ENCODE results near the gene RGS7BP. TPM values are rescaled to one million over a fixed set of nuclear protein-coding genes. Genes with fewer than 3 reads are reported as not detected.

The RGS7BP gene
- total and polyA plus RNA-seq, 4 donors = 0.92 to 27.3 (median 5.2) TPM

- H3K4me3 ChIP-seq (ENCODE audit: low read length in 2 of 2) = no peak overlapping the region
- no peaks in the 10 kb centered on the region for H3K27me3 ChIP-seq (ENCODE audit: control insufficient read depth in 1 of 2, insufficient read depth in 2 of 2, low read length in 1 of 2)
- H3K9me3 ChIP-seq (ENCODE audit: control insufficient read depth, low read length) = no peaks in the 10 kb centered on the region
- WGBS, 2 donors = 64 to 78% methylated on average over 2 of the region's 2 CpGs
- intact Hi-C loops (cut with DNase I) = no loop called here
- no peaks in the 10 kb centered on the region for H3K36me3 ChIP-seq (ENCODE audit: control insufficient read depth in 1 of 2, insufficient read depth in 2 of 2, low read length in 1 of 2)
- ATAC-seq (ENCODE audit: low FRiP score) = no peak
- no peak for DNase-seq
- H3K4me1 ChIP-seq (ENCODE audit: control insufficient read depth in 1 of 2, insufficient read depth in 2 of 2, low read length in 2 of 2) = no peaks in the 10 kb centered on the region
- no peak overlapping the region for H3K27ac ChIP-seq (ENCODE audit: low read depth in 1 of 2, low read length in 2 of 2)
Observed at GRCh38 chr5:64649512-64649911, 143.7 kb downstream of the RGS7BP start.

DNA sequence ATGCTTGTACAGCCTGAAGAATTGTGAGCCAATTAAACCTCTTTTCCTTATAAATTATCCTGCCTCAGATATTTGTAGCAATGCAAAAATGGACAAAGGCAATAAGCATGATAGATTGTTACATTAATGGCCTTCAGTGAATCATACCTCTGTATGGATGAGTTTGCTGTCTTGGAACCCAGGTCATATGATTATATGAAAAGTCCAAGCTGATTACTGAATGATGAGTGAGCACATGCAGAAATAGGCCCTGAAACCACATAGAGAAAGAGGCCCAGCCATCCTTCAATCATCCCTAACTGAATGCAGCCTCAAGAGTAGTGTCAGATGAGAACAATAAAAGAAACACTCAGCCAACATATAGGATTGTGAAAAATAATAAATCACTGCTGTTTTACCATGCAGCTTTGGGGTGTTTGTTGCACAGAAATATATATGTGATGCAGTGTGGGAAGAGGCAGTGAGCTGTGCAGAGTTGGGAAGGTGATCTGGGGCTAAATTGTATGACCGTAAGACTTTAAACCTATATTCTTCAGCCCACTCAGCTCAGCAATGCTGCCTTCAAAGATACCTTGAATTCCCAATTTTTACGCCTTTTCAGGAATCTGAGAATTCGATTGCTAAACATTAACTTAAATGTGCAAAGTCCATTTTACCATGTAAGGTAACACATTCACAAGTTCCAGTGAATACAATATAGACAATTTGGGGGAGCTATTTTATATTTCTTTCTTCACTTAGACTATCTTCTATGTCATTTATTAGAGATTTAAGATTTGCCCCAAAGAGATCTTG, 148.1 kb downstream of the RGS7BP start:
- Histone ChIP-seq H3K27me3 (ENCODE audit: control insufficient read depth in 1 of 2, insufficient read depth in 2 of 2, low read length in 1 of 2) (no peaks in the 10 kb centered on the region), H3K4me1 (ENCODE audit: control insufficient read depth in 1 of 2, insufficient read depth in 2 of 2, low read length in 2 of 2) (no peaks in the 10 kb centered on the region), H3K4me3 (ENCODE audit: low read length in 2 of 2) (no peak overlapping the region), H3K27ac (ENCODE audit: low read depth in 1 of 2, low read length in 2 of 2) (no peak overlapping the region), H3K9me3 (ENCODE audit: control insufficient read depth, low read length) (no peaks in the 10 kb centered on the region), H3K36me3 (ENCODE audit: control insufficient read depth in 1 of 2, insufficient read depth in 2 of 2, low read length in 1 of 2) (no peaks in the 10 kb centered on the region)
- DNase-seq = no peak
- WGBS, 2 donors = 91% methylated on average over 3 of the region's 3 CpGs
- intact Hi-C loops (cut with DNase I) = no loop called here
- no peak for ATAC-seq (ENCODE audit: low FRiP score)

DNA sequence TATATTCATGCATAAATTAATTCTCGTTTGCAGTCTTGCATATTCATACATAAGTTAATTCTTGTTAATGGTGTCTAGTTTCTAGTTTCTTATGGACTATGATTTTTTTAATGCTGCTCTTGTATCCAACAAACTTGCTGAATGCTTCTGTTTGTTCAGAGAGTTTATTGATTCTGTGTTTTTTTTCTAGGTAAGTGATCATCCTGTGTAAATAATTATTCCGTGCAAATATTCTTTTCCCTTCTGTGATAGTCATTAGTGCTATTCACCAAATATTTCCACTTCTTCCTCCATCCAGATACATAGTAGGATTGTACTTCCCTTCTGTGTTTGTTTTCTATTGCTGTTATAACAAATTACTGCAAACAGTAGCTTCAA, 148.7 kb downstream of the RGS7BP start:
- Histone ChIP-seq H3K27me3 (ENCODE audit: control insufficient read depth in 1 of 2, insufficient read depth in 2 of 2, low read length in 1 of 2) (no peaks in the 10 kb centered on the region), H3K36me3 (ENCODE audit: control insufficient read depth in 1 of 2, insufficient read depth in 2 of 2, low read length in 1 of 2) (no peaks in the 10 kb centered on the region), H3K4me3 (ENCODE audit: low read length in 2 of 2) (no peak overlapping the region), H3K9me3 (ENCODE audit: control insufficient read depth, low read length) (no peaks in the 10 kb centered on the region), H3K4me1 (ENCODE audit: control insufficient read depth in 1 of 2, insufficient read depth in 2 of 2, low read length in 2 of 2) (no peaks in the 10 kb centered on the region), H3K27ac (ENCODE audit: low read depth in 1 of 2, low read length in 2 of 2) (no peak overlapping the region)
- intact Hi-C loops (cut with DNase I) = no loop called here
- DNase-seq (no peak), ATAC-seq (ENCODE audit: low FRiP score) (no peak)
- 76 to 81% methylated on average over 2 of the region's 2 CpGs for WGBS, 2 donors

DNA sequence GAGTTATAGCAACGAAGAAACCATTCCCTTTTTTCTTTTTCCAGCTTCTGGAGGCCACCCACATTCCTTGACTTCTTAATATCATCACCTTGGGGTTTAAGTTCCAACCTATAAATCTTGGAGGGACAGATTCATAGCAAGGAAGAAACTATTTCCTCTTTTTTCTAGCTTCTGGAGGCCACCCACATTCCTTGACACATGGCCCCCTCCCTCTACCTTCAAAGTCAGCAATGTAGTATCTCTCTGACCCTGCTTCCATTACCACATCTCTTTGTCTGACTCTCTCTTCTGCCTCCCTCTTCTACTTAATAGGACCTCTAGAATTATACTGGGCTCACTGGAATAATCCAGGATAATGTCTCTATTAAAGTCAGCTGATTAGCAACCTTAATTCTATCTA, 149.8 kb downstream of the RGS7BP start:
- ATAC-seq (ENCODE audit: low FRiP score) (no peak), DNase-seq (no peak)
- H3K27ac ChIP-seq (ENCODE audit: low read depth in 1 of 2, low read length in 2 of 2) = no peak overlapping the region
- no peaks in the 10 kb centered on the region for H3K36me3 ChIP-seq (ENCODE audit: control insufficient read depth in 1 of 2, insufficient read depth in 2 of 2, low read length in 1 of 2)
- 50 to 63% methylated on average over 1 of the region's 1 CpG for whole genome bisulfite sequencing, 2 donors
- no peak overlapping the region for H3K4me3 ChIP-seq (ENCODE audit: low read length in 2 of 2)
- H3K4me1 ChIP-seq (ENCODE audit: control insufficient read depth in 1 of 2, insufficient read depth in 2 of 2, low read length in 2 of 2) = no peaks in the 10 kb centered on the region
- intact Hi-C loops (cut with DNase I) = no loop called here
- no peaks in the 10 kb centered on the region for H3K27me3 ChIP-seq (ENCODE audit: control insufficient read depth in 1 of 2, insufficient read depth in 2 of 2, low read length in 1 of 2)
- H3K9me3 ChIP-seq (ENCODE audit: control insufficient read depth, low read length) = no peaks in the 10 kb centered on the region

GRCh38 chr5:64659289-64659688, 153.5 kb downstream of the RGS7BP start:
- Histone ChIP-seq H3K36me3 (ENCODE audit: control insufficient read depth in 1 of 2, insufficient read depth in 2 of 2, low read length in 1 of 2) (no peaks in the 10 kb centered on the region), H3K9me3 (ENCODE audit: control insufficient read depth, low read length) (peaks cover 1% of the 10 kb centered on the region), H3K4me1 (ENCODE audit: control insufficient read depth in 1 of 2, insufficient read depth in 2 of 2, low read length in 2 of 2) (no peaks in the 10 kb centered on the region), H3K27me3 (ENCODE audit: control insufficient read depth in 1 of 2, insufficient read depth in 2 of 2, low read length in 1 of 2) (peaks cover 0 to 2% of the 10 kb centered on the region in 2 donors), H3K4me3 (ENCODE audit: low read length in 2 of 2) (no peak overlapping the region), H3K27ac (ENCODE audit: low read depth in 1 of 2, low read length in 2 of 2) (no peak overlapping the region)
- intact Hi-C loops (cut with DNase I) = no loop called here
- ATAC-seq (ENCODE audit: low FRiP score) (no peak), DNase-seq (no peak)
- 77 to 84% methylated on average over 3 of the region's 3 CpGs for WGBS, 2 donors

Other genes starting within 250 kb of the RGS7BP start
- gene SHISAL2B, start 184.5 kb downstream of the RGS7BP start, total RNA-seq = not detected
- gene SHISAL2B, start 184.5 kb downstream of the RGS7BP start, polyA plus RNA-seq = not detected

All from aorta (tissue), 5 donors.